Measurements from ENCODE around the gene SPATS2L.
A peak's percentile ranks its signal among the peaks of the same experiment; 100 is the strongest.

Gene SPATS2L

DNA sequence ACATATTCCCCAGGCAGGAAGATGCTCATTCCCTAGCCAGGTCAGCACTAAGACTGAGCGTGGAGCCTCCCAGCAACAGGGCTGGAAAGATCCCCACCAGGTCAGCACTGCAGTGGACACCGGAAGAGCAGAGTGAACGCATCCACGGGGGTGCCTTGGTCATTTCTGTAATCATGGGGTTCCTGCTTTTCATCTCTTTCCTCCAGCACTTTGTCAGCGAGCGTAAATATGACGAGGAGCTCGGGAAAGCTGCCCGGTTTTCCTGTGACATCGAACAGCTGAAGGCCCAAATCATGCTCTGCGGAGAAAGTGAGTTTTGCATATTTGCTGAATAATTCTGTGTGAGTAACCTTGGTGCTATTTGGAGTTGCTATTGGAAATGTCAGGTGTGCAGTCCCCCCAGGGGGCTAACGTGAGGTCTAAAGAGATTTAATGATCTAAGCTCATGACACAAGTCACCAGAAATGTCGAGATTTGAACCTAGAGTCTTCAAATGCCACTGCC, 163.3 kb downstream of the SPATS2L start:
- no peak for DNase-seq (ENCODE audit: low spot score)

DNA sequence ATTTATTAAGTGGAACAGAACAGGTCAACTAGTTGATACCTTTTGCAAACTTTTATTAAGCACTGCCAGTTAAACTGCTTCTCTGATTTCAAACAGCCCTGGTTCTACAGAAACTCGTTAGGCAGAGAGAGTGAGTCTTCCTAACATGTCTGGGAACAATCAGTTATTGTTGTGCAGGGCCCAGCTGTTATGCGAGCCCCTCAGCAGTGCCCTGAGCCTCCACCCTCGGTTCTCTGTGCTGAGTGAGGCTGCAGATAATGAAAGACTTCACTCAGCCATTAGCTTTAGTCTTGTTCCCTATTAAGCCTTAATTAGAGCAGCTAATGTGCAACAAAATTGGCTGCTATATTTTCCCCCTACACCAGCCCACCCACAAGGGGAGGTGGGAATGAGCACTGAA, 163.7 kb downstream of the SPATS2L start:
- no peak for DNase-seq (ENCODE audit: low spot score)

DNA sequence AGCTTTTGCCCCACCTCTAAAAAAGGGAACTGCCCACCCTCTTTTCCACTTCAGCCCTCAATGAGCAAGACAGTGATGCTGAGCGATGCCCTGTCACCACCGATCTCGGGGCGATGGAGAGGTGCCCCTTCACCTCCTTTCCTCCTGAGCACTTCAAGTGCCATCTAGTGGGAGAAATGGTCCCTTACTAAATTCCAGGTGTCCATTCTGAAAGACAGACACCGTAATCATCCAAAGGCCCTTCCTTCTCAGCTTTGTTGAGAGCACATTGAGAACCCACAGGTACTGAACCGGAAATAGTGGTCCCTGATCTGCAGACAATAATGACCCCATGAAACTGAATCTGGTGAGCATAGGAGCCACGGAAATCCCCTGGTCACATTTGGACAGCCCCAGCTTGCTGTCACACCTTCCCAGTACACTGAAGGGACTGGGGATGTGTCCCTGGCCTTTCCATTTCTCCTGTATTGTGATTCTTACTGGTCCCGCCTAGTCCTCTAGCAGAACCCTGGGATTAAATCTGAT, 164.9 kb downstream of the SPATS2L start:
- peak; percentile 70 for DNase-seq (ENCODE audit: low spot score)

DNA sequence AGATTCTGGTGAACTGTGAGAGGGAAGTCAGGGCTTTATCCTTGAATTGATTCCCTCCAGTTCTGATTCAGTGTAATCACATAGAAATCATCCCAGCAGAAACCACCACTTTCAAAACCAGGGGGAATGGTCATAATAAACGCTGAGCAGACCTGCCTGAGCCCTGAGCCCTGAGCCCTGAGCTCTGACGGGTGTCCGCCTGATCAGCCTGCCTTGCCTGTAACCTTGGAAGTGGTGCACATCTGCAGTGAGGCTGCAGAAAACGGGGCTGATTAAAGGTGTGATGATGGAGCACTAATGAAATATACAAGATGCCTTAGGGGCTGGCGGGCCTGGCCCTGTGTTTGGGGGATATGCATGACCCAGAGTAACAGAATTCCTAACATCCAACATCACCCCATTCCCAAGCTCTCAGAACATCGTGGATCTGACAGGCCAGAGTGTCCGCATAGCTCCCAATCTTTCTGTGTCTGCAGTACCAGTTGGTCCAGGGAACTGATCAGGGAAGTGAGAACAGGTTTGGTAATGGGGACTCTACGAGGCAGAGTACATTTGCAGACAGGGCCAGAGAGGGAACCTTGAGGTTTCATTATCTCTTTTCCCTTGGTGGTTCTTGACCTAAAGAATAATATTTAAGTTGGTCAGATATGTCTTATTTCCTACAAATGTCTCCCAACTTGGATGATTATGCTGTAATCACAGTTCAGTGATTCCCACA, 165.6 kb downstream of the SPATS2L start:
- DNase-seq (ENCODE audit: low spot score): no peak

DNA sequence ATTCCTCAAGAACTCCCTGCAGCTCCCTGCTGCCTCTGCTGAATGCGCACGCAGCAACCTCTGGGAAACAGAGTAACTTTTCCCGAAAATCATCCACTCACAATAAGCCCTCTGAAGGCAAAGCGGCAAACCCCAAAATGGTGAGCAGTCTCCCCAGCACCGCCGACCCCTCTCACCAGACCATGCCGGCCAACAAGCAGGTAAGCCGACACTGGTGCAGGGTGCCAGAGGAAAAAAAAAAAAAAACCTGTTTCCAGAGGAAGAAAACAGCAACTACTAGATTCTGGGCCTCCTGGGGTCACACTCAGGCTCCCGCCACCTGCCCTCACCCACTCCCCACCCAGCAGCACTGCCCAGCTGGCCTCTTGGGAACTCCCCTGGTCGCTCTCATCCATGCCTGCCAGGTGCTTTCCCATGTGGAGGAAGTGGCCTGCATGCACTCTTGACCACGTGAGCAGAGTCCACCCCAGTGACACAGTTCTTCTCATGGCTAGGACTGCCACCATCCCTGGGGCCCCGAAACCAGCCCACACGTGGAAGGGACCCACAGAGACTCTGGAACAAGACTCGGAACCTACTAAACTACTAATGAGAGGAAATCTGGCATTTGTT, 166.5 kb downstream of the SPATS2L start:
- DNase-seq (ENCODE audit: low spot score): no peak

DNA sequence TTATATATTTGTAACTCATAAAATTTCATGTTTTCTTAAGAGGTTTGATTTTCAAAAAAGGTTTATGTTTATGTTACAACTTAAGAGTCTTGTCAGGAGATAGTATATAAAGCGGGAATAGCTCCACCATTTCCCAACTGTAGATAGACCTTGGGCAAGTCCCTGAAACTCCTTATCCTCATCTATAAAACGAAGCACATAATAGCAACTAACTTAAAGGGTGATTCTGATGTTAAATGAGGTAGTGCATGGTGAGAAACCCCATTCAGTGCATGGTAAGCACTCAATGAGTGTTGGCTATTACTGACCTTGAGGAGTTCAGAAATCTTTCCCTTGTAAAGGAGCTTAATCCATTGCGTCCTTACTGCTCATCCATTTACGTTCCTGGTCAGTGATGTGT, 169.3 kb downstream of the SPATS2L start:
- DNase-seq (ENCODE audit: low spot score): no peak

DNA sequence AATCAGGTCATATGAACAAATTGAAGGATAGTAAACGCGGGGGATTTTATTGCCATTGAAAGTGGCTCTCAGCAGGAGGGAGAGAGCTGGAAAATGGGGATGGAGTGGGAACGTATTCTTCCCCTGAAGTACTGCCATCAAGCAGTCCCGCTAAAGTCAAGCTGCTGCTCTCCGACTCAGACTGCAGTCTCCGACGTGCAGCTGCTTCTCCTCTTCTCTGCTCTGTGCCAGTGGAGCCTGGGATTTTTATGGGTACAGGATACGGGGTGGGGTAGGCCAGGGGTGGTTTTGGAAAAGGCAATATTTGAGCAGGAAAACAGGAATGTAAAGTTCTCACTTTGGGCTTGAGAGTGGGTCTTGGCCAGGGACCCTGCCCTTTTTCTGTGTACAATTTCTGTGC, 170.3 kb downstream of the SPATS2L start:
- no peak for DNase-seq (ENCODE audit: low spot score)

DNA sequence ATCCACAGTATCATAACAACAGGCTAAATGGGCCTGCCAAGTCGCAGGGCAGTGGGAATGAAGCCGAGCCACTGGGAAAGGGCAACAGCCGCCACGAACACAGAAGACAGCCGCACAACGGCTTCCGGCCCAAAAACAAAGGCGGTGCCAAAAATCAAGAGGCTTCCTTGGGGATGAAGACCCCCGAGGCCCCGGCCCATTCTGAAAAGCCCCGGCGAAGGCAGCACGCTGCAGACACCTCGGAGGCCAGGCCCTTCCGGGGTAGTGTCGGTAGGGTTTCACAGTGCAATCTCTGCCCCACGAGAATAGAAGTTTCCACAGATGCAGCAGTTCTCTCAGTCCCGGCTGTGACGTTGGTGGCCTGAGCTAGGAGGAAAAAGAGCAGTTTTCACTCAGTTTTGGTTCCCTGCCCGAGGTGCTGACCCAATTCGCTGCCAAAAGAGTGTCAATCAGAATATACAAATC, 171.2 kb downstream of the SPATS2L start:
- DNase-seq (ENCODE audit: low spot score): no peak

DNA sequence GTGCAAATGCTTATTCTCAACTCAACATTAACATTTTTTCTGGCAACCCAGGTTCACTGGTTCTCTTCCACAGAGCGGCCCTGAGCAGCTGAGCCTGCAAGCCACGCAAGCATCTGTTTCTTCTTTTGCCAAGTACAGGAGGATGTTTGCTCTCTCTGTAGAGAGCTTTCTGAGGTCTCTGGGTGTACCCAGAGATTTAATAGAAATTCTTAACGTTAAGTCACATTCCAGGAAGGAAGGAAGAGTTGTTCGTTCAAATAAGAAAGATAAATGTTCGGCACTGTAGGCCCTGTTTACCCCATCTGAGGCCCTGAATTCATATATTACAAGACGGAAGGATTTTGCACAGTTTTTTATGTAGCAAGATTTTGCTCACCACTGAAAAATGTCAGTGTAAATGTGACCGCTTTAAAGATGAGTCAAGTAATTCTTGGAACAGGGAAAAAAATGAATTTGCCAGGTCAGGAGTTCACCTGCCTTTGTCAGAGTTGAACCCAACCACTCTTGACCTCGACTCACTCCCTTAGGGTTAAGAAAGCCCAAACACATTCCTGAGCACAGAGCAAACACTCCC, 173.3 kb downstream of the SPATS2L start:
- DNase-seq (ENCODE audit: low spot score): no peak

DNA sequence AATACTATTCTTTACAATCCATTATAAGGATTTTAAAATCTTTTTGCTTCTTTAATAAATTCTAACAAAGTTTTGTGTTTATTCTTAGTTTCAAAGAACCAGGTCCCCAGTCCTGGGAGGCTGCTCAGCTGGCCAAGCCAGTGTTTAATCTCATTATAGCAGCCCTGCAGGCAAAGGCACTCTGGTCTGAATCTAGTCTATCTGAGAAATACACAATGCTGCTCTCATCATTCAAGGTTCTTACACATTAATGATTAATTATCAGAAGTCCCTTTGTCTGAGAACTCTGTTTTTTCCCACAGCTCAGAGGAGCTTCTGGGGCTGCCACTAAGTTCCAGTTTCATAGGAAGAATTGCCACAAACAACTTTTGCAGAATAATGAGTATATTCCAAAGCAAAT, 175.7 kb downstream of the SPATS2L start:
- no peak for DNase-seq (ENCODE audit: low spot score)

DNA sequence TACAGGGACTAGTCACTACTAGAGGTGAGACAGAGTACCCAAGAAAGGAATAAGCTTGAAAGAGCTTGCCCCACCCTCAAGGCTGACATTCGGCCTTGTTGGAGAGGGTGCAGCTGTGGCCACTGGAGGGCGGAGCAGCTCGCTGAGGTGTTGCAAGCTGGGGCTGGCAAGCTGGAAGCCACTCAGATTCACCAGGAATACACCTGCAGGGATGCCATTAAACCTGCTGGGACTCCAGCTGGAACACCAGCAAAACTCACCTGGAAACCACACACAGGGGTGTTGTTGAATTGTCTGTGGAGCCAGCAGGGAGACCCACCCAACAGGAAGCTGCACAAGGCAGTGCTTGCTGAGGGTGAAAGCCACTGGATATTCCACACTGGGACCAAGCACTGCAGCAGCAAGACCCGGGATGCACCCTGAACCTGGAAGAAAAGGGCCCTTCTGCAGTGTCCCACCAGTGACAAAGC, 177.3 kb downstream of the SPATS2L start:
- peak; percentile 26 for DNase-seq (ENCODE audit: low spot score)

DNA sequence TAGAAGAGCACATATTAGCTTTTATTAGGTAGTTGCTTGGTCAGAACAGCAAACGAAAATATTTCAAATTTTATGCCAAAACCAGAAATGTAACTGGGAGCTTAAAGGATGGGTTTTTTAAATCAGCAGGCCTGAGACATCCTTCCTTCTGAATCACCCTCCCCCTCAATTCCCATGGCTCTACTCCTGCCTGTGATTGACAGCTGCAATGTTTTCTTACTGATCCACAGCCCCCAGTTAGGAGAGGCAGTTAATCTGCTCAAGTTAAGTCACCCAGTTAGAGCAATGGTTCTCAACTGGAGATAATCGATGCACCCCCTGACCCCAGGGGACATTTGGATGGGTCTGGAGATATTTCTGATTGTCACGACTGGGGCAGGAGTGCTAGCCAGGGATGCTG, 178.4 kb downstream of the SPATS2L start:
- no peak for DNase-seq (ENCODE audit: low spot score)

DNA sequence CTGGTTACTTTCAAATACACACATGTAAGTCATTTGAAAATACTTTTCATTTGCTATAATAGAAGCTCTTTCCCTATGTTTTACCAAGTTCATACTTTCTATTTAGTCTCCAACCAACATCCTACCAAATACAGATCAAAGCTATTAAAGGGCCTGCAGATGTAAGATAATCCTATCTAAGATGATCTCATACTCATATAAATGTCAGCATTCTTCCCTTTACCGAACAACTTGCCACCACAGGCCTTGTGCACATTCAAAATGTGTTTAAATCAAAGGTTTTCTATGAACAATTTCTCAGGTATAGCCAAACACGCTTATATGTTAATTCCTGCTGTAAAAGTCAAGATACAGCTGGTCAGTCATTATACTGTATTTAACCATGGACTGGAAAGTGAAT, 180.0 kb downstream of the SPATS2L start:
- no peak for DNase-seq (ENCODE audit: low spot score)

DNA sequence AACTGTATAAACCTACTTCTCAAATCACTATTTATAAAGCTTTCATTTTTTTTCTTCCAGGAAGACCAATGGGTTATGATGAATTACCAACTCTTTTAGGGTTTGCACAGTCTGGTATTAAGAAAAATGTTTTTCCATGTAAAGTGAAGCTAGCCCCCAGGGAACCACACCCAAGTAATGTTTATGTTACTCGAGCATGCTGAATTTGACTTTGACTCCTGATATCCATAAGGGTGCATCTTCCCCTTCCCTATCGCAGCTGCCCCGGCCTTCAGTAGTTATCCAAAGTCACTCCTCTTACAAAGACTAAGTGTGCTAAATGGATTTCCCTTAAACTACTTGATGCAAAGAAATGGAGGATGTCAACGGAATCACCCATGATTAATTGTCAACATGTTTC, 181.7 kb downstream of the SPATS2L start:
- no peak for DNase-seq (ENCODE audit: low spot score)

DNA sequence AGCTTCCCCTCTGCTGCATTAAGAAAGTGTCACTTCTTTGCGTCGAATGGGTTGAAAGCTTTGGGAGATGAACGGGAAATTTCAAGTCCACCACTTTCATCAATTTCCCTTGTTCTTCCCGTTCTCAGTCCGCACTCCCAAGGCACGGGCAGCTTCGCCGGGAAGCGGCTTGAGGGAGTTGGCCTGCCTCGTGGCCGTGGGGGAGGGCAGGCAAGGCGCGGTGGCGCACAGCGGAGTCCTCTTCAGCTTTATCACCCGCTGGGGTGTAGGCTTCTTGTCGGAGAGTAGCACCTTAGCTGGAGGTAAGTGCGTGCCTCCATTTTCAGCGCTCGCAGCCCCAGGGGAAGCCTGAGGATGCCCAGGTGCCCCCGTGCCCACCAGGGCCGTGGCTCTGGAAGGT, 183.5 kb downstream of the SPATS2L start:
- no peak for DNase-seq (ENCODE audit: low spot score)

DNA sequence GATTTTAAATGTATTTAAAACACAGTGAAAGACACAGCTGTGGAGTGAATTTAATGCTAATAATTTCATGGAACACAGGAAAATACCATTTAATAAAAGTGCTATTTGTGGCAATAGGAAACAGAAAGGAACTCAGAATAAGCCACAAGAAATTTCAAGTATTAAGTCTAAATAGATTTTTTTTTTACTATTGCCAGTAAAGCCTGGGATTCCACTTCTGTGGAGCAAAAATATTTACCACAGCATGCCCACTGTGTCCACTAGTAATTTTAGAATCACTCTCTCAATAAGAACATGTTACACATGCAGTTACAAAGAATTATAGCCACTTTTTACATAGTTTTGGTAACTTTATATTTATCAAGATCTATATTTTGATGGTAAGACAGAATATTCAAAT, 186.2 kb downstream of the SPATS2L start:
- no peak for DNase-seq (ENCODE audit: low spot score)

DNA sequence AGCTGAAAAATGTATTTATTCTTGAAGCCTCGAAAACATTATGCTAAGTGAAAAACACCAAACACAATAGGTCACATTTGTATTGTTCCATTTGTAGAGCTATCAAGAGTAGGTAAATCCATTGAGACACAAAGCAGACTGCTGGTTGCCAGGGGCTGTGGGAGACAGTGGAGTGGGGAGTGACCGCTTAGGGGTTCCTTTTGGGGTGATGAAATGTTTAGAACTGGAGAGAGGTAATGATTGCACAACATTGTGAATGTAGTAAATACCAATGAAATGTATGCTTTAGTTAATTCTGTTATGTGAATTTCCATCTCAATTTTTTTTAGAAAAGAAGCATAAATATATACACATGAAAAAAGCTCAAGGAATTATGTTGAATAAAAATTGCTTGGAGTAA, 187.6 kb downstream of the SPATS2L start:
- no peak for DNase-seq (ENCODE audit: low spot score)

DNA sequence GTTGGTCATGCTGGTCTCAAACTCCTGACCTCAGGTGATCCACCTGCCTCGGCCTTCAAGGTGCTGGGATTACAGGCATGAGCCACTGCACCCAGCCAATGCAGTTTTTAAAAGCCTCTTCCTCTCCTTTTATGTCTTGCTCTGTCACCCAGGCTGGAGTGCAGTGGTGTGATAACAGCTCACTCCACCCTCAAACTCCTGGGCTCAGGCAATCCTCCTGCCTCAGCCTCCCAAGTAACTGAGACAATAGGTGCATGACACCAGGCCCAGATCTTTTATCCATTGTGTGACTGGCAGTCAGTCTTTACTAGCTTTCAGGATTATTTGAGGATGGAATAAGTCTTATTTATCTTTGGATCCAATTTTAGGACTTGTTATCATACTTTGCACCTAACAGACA, 190.2 kb downstream of the SPATS2L start:
- no peak for DNase-seq (ENCODE audit: low spot score)

DNA sequence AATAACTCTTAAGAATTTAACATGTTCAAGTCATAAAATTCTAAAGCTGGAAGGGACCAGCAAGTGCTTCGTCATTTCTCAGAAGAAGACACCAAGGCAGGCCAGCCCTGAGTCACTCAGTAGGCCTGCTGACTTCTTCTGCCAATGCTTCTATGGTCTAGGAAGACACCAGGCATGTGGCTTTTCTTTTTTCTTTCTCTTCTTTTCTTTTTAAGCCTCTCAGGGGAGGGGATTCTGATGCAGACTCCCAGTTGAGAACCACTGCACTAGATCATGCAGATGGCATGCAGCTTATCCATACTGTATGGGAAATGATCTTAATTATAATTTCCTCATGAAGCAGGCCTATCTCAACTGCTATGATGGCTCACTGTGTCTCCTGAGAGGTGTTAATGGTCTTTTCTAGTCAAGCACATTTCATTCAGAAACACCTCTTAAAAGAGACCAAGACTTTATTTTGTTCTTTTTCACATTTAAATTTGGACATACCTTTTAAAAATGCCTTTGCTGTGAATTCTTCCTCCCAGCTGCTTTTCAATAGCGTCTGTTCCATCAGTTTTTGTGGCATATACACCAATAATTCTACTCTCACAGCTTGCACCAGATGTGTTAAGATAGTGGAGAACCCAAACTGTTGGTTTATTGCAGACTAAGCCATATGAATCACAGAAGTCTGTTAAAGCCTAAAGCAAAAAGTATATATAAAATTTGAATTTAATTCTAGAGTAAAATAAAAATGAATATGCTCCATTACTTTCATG, 192.1 kb downstream of the SPATS2L start:
- no peak for DNase-seq (ENCODE audit: low spot score)

DNA sequence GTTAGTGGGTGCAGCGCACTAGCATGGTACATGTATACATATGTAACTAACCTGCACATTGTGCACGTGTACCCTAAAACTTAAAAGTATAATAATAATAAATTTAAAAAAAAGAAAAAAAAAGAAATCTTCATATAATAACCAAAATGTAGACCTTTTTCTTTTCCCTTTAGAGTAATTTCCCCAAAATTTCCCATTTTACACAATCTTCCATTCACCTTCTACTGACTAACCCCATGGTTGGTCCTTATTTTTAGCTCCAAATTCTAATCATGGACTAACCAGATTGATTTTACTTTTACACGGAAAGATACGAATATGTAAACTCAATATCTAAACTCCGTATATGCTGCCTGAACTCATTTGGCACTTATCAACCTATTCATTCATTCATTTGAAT, 195.7 kb downstream of the SPATS2L start:
- DNase-seq (ENCODE audit: low spot score): no peak

DNA sequence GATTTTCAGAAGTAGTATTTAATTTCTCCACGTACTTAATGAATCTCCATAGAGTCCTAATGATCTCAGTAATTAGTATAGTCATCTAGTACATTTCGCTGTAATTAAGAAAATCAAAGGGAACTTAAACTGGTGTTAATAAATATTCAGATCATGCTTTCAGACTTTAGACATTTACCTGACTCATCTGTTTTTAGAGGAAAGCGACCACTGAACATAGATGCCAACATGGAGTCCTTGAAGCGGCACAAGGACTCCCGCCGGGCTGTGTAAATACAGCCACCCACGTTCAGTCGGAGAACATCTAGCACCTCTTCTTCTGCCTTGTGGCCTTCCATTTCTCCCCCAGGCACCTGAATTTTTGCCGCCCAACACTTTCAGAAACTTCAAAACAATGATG, 200.2 kb downstream of the SPATS2L start:
- no peak for DNase-seq (ENCODE audit: low spot score)

DNA sequence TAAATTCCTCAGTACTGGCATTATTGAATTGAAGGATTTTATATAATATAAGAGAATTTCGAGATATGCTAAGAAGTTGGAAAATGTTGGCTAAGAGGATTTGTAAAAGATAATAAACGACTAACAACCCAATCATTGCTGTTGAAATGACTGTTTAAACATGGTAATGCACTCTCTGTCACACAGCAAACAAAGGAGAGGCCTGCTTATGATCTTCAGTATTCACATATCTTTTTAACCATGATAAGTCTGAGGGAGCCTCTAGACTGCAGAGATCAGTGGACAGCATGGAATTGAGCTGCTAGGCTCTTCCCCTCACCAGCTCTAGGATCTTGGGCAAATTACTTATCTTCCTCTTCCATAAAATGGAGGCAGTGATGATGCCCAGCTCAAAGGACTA, 200.7 kb downstream of the SPATS2L start:
- DNase-seq (ENCODE audit: low spot score): no peak
